H1 (cell line): ENCODE results near the gene DUSP2. TPM values are rescaled to one million over a fixed set of nuclear protein-coding genes. Genes with fewer than 3 reads are reported as not detected.

Experiments
- BCL11A ChIP-seq, 2 experiments: IDR thresholded peaks; one replicate each; pipeline ENCODE4 v1.6.1; 2011; ENCODE audit warnings: low read depth in 2 of 2, low read length in 2 of 2, mild to moderate bottlenecking in 2 of 2
- MAFK ChIP-seq: IDR thresholded peaks from 2 replicates; pipeline ENCODE4 v1.6.1; 2012; ENCODE audit warnings: low read depth, mild to moderate bottlenecking, improper control_type of control experiment, low read length
- NANOG ChIP-seq: IDR thresholded peaks from 2 replicates; pipeline ENCODE4 v1.6.1; 2011; ENCODE audit warnings: low read length, low read depth, mild to moderate bottlenecking, inconsistent platforms; ENCODE audit not compliant: insufficient read depth, poor library complexity, severe bottlenecking
- SP4 ChIP-seq: IDR thresholded peaks from 2 replicates; pipeline ENCODE4 v1.6.1; 2012; ENCODE audit warnings: low read length, inconsistent platforms
- polyA plus RNA-seq, 7 experiments: library from polyadenylated mRNA; depleted of rRNA in 3 of 7; stranded (reverse) in 5 of 7; unstranded in 2 of 7; fragments of >200 nt in 5 of 7; fragments of 200-250 nt in 2 of 7; gene quantifications; 1 replicate in 5 of 7; 2 replicates in 1 of 7; 4 replicates in 1 of 7; pipeline versions ENCODE4 v1.2.1 to v1.2.3, GENCODE V29; 2011 to 2013; ENCODE audit warnings: missing spikeins in 2 of 7, mixed read lengths in 2 of 7
- total RNA-seq: library from RNA; stranded (reverse); fragmentation: NEBNext Ultra II Directional; extraction: Animal tissue kit (Norgen Biotek cat#: 25700); gene quantifications from 2 replicates; pipeline ENCODE4 v1.2.1, GENCODE V29; 2021

DUSP2 gene
- total and polyA plus RNA-seq, 2 of the 8 experiments (the other 6 are each of a cell fraction or from before 2014, with no cell fraction given): 10.1 to 10.4 TPM

- no peak for TF ChIP-seq MAFK
- no peak for TF ChIP-seq SP4
- TF ChIP-seq BCL11A (IDR thresholded peaks at IDR 0.05; ENCODE audit: low read depth in 2 of 2, low read length in 2 of 2): no peak
- no peak for TF ChIP-seq NANOG
Measured at GRCh38 chr2:96188821-96189526, 43.7 kb upstream of the DUSP2 start (continued).
